Trophoblast cell (in vitro differentiated cells and primary cell): Measurements from ENCODE around the gene JAKMIP1.

Experiments
- DNase-seq, 2 donors: peaks; one replicate each; pipeline ENCODE4 v3.0.0-alpha.2; 2016
- H2AFZ ChIP-seq: 2 replicates; pipeline ENCODE4 v1.6.1; 2013; ENCODE audit warnings: low read length, moderate library complexity, mild to moderate bottlenecking; ENCODE audit not compliant: insufficient read depth, poor library complexity
- H2AK5ac ChIP-seq: 2 replicates; pipeline ENCODE4 v1.6.1; 2013; ENCODE audit warnings: mild to moderate bottlenecking, low read length
- H2BK120ac ChIP-seq: 2 replicates; pipeline ENCODE4 v1.6.1; 2013; ENCODE audit warnings: low read length, mild to moderate bottlenecking, moderate library complexity; ENCODE audit not compliant: insufficient read depth, poor library complexity
- H2BK12ac ChIP-seq: 2 replicates; pipeline ENCODE4 v1.6.1; 2013; ENCODE audit warnings: mild to moderate bottlenecking, low read length, moderate library complexity
- H2BK5ac ChIP-seq: 2 replicates; pipeline ENCODE4 v1.6.1; 2013; ENCODE audit warnings: low read length, low read depth, moderate library complexity, mild to moderate bottlenecking; ENCODE audit not compliant: poor library complexity
- H3K14ac ChIP-seq: 2 replicates; pipeline ENCODE4 v1.6.1; 2013; ENCODE audit warnings: mild to moderate bottlenecking, low read length
- H3K18ac ChIP-seq: 2 replicates; pipeline ENCODE4 v1.6.1; 2013; ENCODE audit warnings: mild to moderate bottlenecking, low read length
- H3K23ac ChIP-seq: 2 replicates; pipeline ENCODE4 v1.6.1; 2013; ENCODE audit warnings: low read length
- H3K27ac ChIP-seq: 2 replicates; pipeline ENCODE4 v1.5.1; 2013; ENCODE audit warnings: low read depth, mild to moderate bottlenecking, inconsistent platforms, low read length, moderate library complexity
- H3K27me3 ChIP-seq: 2 replicates; pipeline ENCODE4 v1.6.1; 2013; ENCODE audit warnings: inconsistent platforms, mild to moderate bottlenecking, low read length, moderate library complexity; ENCODE audit not compliant: insufficient read depth
- H3K36me3 ChIP-seq, 2 experiments: 1 replicate in 1 of 2; 2 replicates in 1 of 2; pipeline ENCODE4 v1.6.1; 2013; ENCODE audit warnings: low read length in 2 of 2, mild to moderate bottlenecking in 2 of 2, moderate library complexity in 1 of 2; ENCODE audit not compliant: insufficient read depth in 2 of 2, control insufficient read depth in 1 of 2
- H3K4ac ChIP-seq: 2 replicates; pipeline ENCODE4 v1.6.1; 2013; ENCODE audit warnings: low read depth, mild to moderate bottlenecking, low read length, moderate library complexity
- H3K4me1 ChIP-seq, 2 experiments: 1 replicate in 1 of 2; 2 replicates in 1 of 2; pipeline ENCODE4 v1.6.1; 2013; ENCODE audit warnings: low read length in 2 of 2, mild to moderate bottlenecking in 2 of 2, moderate library complexity in 1 of 2; ENCODE audit not compliant: insufficient read depth in 2 of 2, control insufficient read depth in 1 of 2
- H3K4me2 ChIP-seq: 2 replicates; pipeline ENCODE4 v1.6.1; 2013; ENCODE audit warnings: inconsistent platforms, mild to moderate bottlenecking, low read length, moderate library complexity
- H3K4me3 ChIP-seq: 2 replicates; pipeline ENCODE4 v1.5.1; 2013; ENCODE audit warnings: mild to moderate bottlenecking, low read depth, low read length, inconsistent platforms
- H3K79me1 ChIP-seq: one replicate; pipeline ENCODE4 v1.6.1; 2013; ENCODE audit warnings: low read length
- H3K79me2 ChIP-seq: 2 replicates; pipeline ENCODE4 v1.6.1; 2013; ENCODE audit warnings: low read length, mild to moderate bottlenecking; ENCODE audit not compliant: control insufficient read depth, insufficient read depth, poor library complexity
- H3K9ac ChIP-seq: 2 replicates; pipeline ENCODE4 v1.6.1; 2013; ENCODE audit warnings: mild to moderate bottlenecking, low read length
- H3K9me3 ChIP-seq: 2 replicates; pipeline ENCODE4 v1.6.1; 2013; ENCODE audit warnings: low read depth, mild to moderate bottlenecking, control low read depth, inconsistent platforms, low read length; ENCODE audit not compliant: insufficient read depth
- H4K12ac ChIP-seq: 2 replicates; pipeline ENCODE4 v1.6.1; 2013; ENCODE audit warnings: low read depth, mild to moderate bottlenecking, low read length, moderate library complexity
- H4K8ac ChIP-seq: 2 replicates; pipeline ENCODE4 v1.6.1; 2013; ENCODE audit warnings: low read depth, mild to moderate bottlenecking, low read length, moderate library complexity
- H4K91ac ChIP-seq: one replicate; pipeline ENCODE4 v1.6.1; 2013; ENCODE audit warnings: low read depth, mild to moderate bottlenecking, low read length, moderate library complexity
- WGBS: extraction: QIAGEN DNeasy Blood & Tissue Kit; methylation state at CpG from one replicate; pipeline ENCODE4 v1.1.7; 2013; ENCODE audit warnings: missing lambda C conversion rate; ENCODE audit not compliant: insufficient read length, insufficient coverage; ENCODE audit errors: extremely low coverage; 5-methylcytosine and 5-hydroxymethylcytosine counted together

The JAKMIP1 gene

DNA sequence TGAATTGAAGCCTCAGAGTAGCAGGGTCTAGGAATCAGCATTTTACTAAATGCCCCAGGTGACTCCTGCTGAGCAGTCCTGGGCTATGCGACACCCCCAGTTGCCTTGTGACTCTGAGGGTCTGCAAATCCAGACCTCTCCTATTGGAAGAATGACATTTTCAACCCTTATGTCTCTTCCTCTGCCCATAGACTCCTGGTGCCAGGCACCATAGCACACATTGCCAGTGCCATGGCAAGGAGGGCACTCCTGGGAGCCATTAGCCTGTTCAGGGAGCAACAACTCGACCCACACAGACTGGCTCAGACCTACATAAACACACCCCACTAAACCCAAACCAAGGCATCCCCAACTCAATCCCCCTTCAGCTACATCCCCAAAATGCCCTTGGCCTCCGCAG is 3.7 kb upstream of the JAKMIP1 start:
- Histone ChIP-seq H4K91ac (no peak overlapping the region), H2BK120ac (no peak overlapping the region), H3K18ac (no peak overlapping the region), H3K36me3 (no peaks in the 10 kb centered on the region), H4K12ac (no peak overlapping the region), H3K4me3 (no peak overlapping the region), H3K4me2 (no peak overlapping the region), H3K14ac (no peak overlapping the region), H3K4ac (no peak overlapping the region), H2BK12ac (no peak overlapping the region), H3K79me1 (no peaks in the 10 kb centered on the region), H4K8ac (no peak overlapping the region), H2AFZ (no peak overlapping the region), H2AK5ac (no peak overlapping the region), H3K9me3 (peaks cover 4% of the 10 kb centered on the region), H3K27ac (no peak overlapping the region), H3K4me1 (peaks cover 5 to 7% of the 10 kb centered on the region in 2 experiments), H3K9ac (no peak overlapping the region), H3K23ac (no peak overlapping the region), H2BK5ac (no peak overlapping the region), H3K27me3 (peaks cover 16% of the 10 kb centered on the region), H3K79me2 (no peaks in the 10 kb centered on the region)
- WGBS = no CpG with 5 or more reads among the region's 3 CpGs
- DNase-seq = no peak

DNA sequence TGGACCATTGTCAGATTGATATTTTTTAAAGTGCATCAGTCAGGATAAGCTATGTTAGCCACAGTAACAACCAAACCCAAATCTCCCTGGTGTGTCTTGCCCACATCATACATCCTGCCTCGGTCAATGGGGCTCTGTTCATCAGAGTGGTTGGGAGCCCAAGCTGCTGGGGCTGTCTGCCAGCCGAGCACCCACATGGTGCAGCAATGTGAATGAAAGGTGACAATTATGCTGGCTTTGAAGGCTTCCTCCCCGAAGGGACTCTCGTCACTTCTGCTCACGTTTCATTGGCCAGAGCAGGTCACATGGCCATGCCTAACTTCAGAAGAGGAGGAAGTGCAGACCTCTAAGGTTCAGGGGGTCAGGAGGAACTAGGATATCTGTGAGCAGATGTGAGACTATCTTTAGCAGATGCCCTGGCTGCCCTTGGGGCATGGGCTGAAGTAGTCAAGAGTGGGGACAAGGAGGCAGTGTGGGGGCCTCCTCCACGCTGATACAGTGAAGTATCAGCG is 1.3 kb upstream of the JAKMIP1 start:
- H2AK5ac ChIP-seq = no peak overlapping the region
- H3K4ac ChIP-seq = no peak overlapping the region
- H3K9ac ChIP-seq = no peak overlapping the region
- no peak overlapping the region for H4K12ac ChIP-seq
- H2AFZ ChIP-seq = no peak overlapping the region
- no peaks in the 10 kb centered on the region for H3K79me1 ChIP-seq
- H3K9me3 ChIP-seq = peaks cover 9% of the 10 kb centered on the region
- no peak overlapping the region for H4K8ac ChIP-seq
- no peak for DNase-seq
- no peaks in the 10 kb centered on the region for H3K79me2 ChIP-seq
- no peak overlapping the region for H4K91ac ChIP-seq
- no peak overlapping the region for H3K4me2 ChIP-seq
- peaks cover 33% of the 10 kb centered on the region for H3K27me3 ChIP-seq
- H2BK12ac ChIP-seq = no peak overlapping the region
- H3K36me3 ChIP-seq = no peaks in the 10 kb centered on the region
- no peak overlapping the region for H3K14ac ChIP-seq
- no peak overlapping the region for H3K23ac ChIP-seq
- no peak overlapping the region for H2BK5ac ChIP-seq
- H3K4me1 ChIP-seq = peaks cover 5 to 7% of the 10 kb centered on the region in 2 experiments
- H3K27ac ChIP-seq = no peak overlapping the region
- no CpG with 5 or more reads among the region's 7 CpGs for WGBS
- H3K4me3 ChIP-seq = peak overlapping the region; percentile 40
- no peak overlapping the region for H2BK120ac ChIP-seq
- H3K18ac ChIP-seq = no peak overlapping the region

DNA sequence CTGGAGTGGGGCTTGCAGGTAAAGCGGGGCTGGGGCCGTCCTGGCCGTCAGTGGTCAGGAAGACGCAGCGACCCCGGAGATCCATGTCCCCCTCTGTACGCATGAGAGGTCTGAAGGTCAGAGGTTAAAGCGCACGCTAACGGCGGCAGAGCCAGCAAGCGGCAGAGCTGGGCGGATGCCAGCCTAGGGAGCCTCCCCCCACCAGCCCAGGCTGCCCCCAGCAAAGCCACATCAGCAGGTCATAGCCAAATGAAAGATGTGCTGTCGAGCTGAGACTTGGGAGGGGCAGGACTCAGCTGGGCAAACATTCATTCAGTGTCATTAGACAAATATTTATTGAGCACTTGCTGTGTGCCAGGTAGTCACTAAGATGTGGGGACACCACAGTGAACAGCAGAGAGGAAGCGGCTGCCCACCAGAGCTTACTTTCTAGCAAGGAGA is 593 bp upstream of the JAKMIP1 start:
- H4K8ac ChIP-seq = peak overlapping the region; percentile 54

DNA sequence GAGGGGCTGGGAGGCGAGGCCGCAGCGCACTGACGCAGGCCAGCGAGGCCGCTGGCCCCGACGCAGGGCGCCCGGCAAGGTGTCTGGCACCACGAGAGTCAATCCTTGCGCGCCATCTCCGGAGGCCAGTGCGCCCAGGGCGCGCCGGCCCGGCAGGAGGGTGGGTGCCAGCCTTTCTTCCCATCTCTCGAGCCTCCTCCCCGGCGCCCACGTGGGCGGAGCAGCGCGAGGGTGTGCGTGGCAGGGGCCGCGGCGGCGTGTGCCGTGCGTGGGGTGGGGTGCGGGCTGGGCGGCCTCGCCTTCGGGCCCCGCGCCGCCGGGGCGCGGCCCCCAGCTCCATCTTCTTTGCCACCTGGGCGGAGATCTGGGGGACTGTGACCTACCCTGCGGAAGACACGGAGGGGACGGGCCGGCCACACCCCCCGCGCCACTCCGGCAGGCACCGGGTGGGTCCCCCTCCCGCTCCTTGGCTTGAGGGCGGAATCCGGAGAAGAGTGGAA is 877 bp downstream of the JAKMIP1 start:
- Histone ChIP-seq H4K8ac (no peak overlapping the region), H3K4ac (no peak overlapping the region), H3K36me3 (no peaks in the 10 kb centered on the region), H3K4me3 (no peak overlapping the region), H3K4me1 (peaks cover 5 to 7% of the 10 kb centered on the region in 2 experiments), H2BK120ac (no peak overlapping the region), H3K9ac (no peak overlapping the region), H3K18ac (no peak overlapping the region), H4K91ac (no peak overlapping the region), H4K12ac (no peak overlapping the region), H3K27me3 (peaks cover 33% of the 10 kb centered on the region), H2AK5ac (no peak overlapping the region), H3K79me2 (no peaks in the 10 kb centered on the region), H3K27ac (no peak overlapping the region), H2BK5ac (no peak overlapping the region), H2AFZ (no peak overlapping the region), H2BK12ac (no peak overlapping the region), H3K4me2 (peak overlapping the region; percentile 30), H3K23ac (no peak overlapping the region), H3K79me1 (no peaks in the 10 kb centered on the region), H3K9me3 (peaks cover 9% of the 10 kb centered on the region), H3K14ac (no peak overlapping the region)
- no CpG with 5 or more reads among the region's 55 CpGs for WGBS
- DNase-seq = no peak

More for the DNA sequence above, 593 bp upstream of the JAKMIP1 start:
- H3K27me3 ChIP-seq = peaks cover 33% of the 10 kb centered on the region
- no peaks in the 10 kb centered on the region for H3K79me1 ChIP-seq
- no peak overlapping the region for H2AK5ac ChIP-seq
- no peaks in the 10 kb centered on the region for H3K79me2 ChIP-seq
- no peak overlapping the region for H3K18ac ChIP-seq
- H3K4me2 ChIP-seq = peak overlapping the region; percentile 75
- H3K4me1 ChIP-seq = peaks cover 5 to 7% of the 10 kb centered on the region in 2 experiments
- H3K9ac ChIP-seq = peak overlapping the region; percentile 26
- no peak overlapping the region for H3K14ac ChIP-seq
- peak overlapping the region; percentile 54 for H3K4me3 ChIP-seq
- no peak overlapping the region for H3K4ac ChIP-seq
- DNase-seq = no peak
- no peaks in the 10 kb centered on the region for H3K36me3 ChIP-seq
- no peak overlapping the region for H3K27ac ChIP-seq
- peak overlapping the region; percentile 23 for H2AFZ ChIP-seq
- H2BK120ac ChIP-seq = no peak overlapping the region
- WGBS = no CpG with 5 or more reads among the region's 15 CpGs
- no peak overlapping the region for H2BK12ac ChIP-seq
- H3K23ac ChIP-seq = no peak overlapping the region
- no peak overlapping the region for H4K12ac ChIP-seq
- no peak overlapping the region for H4K91ac ChIP-seq
- no peak overlapping the region for H2BK5ac ChIP-seq
- peaks cover 9% of the 10 kb centered on the region for H3K9me3 ChIP-seq
